ENCODE results near the gene GP1BA.

GP1BA gene

DNA sequence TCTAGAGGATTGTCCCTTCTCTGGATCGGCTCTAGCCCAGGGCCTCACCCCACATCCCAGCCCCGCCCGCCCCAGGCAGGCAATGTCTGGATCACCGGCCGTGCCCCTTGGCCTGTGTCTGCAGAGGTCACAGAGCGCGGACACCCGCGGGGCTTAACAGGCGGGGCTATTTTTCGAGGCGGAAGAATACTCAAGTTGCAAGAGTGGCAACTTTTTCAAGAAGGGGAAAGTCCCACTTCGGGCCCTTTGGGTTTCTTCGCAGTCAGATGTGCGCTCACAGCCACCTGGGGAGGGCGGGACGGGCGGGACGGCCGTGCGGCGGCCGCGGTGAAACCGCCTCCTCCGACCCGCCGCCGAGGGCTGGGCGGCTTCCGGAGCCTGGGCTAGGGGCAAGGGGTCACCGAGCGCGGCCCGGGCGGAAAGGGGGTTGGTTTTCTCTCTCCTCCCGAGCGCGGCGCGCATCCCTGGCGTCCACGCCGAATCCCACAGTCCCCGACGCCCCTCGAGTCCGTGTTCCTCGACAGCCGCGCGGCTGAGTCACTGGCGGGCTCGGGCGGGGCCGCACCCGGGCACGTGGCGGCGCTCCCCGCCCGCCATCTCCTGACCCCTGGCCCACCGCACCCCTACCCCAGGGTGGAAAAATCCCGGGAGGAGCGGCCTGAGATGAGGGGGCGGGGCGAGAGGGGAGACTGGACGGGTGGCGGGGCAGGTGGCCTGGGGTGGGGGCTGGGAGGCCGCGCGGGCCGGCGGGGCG is 17.4 kb downstream of the GP1BA start:
- peak overlapping the region; percentile 98 for H3K4me3 ChIP-seq (ENCODE audit: low read depth, low read length)

DNA sequence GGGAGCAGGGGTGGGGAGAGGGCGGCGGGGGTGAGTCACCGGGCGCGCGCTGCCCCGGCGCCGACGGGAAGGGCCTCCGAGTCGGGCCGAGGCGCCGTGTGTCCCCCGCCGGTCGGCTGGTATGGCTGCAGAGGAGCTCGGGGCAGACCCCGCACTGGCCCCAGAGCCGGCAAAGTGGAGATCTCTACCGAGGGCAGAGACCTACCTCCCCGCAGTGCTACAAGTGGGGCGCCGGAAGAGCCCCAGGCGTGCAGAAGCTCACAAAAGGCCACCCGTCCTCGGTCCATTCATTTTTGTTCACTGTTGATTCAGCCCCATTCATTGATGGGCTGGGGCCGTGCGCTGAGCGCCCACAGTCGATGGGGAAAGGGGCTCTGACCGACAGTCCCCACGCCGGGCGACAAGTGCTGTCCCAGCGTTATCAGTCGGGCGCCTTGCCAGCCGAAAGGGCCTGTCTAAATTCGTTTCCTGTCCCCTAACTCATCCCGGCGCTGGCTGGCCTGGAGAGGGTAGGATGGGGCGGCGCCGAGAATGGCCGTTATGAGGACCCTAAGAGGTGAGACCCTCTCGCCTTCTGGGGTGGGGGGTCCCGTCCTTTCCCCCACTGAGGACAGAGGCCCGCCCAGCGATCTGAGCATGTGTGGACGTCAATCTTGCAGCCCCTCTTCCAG is 18.1 kb downstream of the GP1BA start:
- H3K4me3 ChIP-seq (ENCODE audit: low read depth, low read length): peak overlapping the region; percentile 67

DNA sequence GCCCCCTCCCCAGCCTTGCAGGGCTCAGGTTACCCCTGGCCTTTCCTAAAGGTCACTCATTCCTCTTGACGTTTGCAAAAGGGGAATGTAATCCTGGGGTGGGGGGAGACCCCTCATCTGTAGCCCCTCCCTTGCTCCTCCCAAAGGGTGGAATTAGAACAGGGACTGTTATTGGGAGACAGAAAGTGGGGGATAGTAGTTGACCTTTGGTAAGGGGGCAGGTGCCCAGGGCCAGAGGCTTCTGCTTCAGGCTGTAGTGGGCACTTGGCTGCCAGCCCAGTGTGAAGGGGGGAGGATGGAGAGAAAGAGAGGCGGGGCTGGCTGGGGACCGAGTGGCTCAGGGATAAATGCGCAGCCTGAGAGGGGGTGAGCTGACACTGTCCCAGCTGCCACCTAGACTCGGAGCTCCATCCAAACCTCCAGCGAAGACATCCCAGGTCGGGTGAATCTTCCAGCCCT is 18.7 kb downstream of the GP1BA start, which contains the start of gene ENO3:
TSS of gene ENO3 (plus strand) at position 374 of the 459 bp plus-strand sequence. CDS start 711 bp downstream, outside the sequence.
- peak within 1 kb of the TSS; percentile 67 for H3K4me3 ChIP-seq (ENCODE audit: low read depth, low read length)

DNA sequence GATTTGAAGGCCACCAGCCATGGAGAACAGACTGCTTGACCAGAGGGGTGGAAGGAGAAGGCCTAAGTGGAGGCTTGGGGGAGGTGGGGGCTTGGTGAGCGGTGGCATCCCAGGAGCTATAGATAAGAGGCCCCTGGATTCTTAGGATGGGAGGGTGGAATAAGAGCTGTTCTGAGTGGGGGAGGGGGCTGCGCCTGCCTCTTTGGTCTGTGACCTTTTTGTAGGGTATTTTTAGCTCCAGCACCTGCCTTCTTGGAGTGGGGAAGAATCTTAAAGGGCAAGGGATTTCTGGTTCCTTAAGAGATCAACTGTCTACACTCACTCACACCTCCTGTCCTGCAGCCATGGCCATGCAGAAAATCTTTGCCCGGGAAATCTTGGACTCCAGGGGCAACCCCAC is 19.4 kb downstream of the GP1BA start:
- H3K4me3 ChIP-seq (ENCODE audit: low read depth, low read length): no peak overlapping the region

DNA sequence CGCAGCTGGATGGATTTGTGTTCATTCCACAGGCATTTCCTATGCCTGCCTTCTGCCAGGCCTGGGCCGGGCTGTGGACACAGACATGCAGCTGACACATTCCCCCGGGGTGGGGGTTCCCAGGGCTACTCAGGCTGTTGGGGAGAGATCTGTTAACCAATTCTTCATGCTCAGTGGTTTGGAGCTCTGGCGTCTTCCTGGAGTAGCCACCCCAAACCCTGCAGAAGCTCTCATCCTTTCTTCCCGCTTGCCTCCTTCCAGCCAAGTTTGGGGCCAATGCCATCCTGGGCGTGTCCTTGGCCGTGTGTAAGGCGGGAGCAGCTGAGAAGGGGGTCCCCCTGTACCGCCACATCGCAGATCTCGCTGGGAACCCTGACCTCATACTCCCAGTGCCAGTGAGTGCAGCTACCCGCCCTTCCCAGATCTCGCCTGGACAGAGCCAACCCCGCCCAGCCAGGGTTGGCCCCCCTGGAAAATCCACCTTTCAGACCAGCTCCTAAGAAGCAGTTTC is 21.4 kb downstream of the GP1BA start:
- H3K4me3 ChIP-seq (ENCODE audit: low read depth, low read length): no peak overlapping the region

DNA sequence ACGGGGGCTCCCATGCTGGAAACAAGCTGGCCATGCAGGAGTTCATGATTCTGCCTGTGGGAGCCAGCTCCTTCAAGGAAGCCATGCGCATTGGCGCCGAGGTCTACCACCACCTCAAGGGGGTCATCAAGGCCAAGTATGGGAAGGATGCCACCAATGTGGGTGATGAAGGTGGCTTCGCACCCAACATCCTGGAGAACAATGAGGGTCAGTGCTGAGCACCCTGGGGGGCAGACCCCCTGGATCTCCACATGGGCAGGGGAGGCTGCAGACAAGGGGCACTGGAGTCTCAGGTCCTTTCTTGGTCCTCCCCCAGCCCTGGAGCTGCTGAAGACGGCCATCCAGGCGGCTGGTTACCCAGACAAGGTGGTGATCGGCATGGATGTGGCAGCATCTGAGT is 23.0 kb downstream of the GP1BA start:
- no peak overlapping the region for H3K4me3 ChIP-seq (ENCODE audit: low read depth, low read length)

DNA sequence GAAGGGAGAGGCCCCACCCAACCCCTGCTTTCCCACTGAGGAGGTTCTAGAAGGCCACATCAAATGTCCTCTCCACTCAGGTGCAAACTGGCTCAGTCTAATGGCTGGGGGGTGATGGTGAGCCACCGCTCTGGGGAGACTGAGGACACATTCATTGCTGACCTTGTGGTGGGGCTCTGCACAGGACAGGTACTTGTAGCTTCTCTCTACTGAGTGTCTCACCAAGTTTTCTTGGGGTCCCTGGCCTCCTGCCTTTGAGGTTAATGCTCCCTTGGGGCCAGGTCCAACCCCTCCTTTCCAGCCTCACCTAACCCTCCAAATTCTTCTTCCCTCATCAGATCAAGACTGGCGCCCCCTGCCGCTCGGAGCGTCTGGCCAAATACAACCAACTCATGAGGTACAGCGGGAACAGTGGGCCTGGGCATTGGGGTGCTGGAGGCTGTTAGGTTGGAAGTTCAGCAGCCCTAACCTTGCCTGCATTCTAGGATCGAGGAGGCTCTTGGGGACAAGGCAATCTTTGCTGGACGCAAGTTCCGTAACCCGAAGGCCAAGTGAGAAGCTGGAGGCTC is 24.5 kb downstream of the GP1BA start:
- H3K4me3 ChIP-seq (ENCODE audit: low read depth, low read length): no peak overlapping the region

DNA sequence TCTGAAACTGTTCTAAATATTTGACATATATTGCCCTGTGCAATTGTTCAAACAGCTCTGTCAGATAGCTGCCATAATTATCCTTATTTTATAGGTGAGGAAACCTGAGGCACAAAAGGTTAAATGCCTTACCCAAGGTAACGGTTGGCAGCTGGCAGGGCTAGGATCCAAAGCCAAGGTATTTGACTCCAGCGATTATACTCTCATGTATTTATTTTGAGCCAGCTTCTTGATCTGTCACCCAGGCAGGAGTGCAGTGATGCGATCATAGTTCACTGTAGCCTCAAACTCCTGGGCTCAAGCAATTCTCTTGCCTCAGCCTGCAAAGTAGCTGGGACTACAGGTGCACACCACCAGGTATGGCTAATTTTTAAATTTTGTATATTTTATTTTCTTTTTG is 26.0 kb downstream of the GP1BA start:
- H3K4me3 ChIP-seq (ENCODE audit: low read depth, low read length): no peak overlapping the region

DNA sequence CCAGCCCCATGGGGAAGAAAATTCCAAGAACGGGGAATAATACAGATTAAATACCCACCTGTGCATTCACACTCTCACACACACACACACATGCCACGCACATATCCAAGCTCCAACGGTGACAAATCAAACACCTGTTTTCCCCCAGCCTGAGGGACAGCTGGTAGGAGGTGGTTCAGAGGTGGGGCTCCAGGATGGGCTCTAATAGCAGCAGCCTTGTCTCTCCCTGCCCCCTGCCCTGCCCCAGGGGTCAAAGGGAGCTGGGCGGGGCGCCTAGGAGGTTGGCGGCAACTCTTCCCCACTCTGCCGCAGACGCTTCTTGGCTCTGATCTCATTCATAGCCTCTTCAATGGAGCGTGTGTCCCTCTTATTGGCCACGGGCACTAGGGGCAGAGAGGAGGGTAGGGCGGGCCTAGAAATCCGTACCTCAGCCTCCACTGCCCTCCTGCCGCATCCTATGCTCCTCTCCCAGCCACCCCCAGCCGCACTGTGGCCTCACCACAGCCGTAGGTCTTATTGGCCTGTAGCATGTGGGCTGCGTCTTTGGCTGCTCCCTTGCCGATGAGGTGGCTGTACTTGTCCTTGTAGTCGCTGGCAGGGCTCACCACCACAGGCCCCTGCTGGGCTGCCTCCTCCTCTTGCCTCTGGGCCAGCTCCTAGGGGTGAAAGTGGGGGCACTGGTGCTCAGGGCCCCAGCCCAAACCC is 27.3 kb downstream of the GP1BA start:
- no peak overlapping the region for H3K4me3 ChIP-seq (ENCODE audit: low read depth, low read length)

DNA sequence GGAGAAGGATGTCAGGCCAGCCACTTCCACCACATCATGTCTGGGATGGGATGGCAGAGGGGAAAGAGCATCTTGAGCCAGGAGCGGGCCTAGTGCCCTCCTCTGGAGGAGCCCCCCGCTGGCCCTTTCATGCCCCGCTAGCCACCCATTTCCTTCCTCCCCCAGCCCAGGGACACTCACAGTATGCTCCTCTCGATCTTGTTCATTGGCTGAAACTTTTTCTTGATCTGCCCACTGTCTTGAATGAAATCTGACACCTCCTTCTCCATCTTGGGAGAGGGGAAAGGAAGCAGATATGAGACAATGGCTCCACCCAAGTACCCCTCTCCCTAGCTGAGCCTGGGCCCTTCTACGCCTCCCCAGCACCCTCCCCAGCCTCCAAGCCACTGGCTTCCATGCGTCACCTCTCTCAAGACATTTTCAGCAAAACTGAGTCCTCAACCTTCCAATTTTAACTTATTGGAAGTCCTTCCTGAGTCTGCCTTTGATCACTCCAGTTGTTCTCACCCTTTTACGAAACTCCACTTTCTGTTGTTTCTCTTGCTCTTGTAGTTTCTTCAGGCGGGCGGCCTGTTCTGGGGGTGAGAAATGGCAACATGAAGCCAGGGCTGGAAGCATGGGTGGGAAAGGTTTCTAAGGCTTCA is 28.3 kb downstream of the GP1BA start:
- no peak overlapping the region for H3K4me3 ChIP-seq (ENCODE audit: low read depth, low read length)

DNA sequence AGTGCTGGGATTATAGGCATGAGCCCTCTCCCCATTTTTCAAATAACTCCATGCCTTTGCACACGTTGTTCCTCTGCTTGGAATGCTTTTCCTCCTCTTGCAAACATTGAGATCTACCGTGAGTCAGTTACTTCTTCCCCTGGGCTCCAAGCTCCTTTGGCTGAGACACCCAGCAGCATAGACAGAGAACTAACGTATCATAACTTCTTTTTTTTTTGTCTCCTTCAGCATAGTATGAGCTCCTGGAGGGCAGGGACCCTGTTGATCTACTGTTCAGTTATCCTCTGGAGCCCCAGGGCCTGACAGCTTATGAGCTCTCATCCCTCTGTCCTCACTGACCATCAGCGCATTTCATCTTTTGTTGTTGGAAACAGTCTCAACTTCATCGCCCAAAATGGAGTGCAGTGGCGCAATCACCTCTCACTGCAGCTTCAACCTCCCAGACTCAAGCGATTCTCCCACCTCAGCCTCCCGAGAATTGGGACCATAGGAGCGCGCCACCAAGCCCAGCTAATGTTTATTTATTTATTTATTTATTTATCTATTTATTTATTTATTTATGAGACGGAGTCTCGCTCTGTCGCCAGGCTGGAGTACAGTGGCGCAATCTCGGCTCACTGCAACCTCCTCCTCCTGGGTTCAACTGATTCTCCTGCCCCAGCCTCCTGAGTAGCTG is 33.4 kb downstream of the GP1BA start:
- no peak overlapping the region for H3K4me3 ChIP-seq (ENCODE audit: low read depth, low read length)

DNA sequence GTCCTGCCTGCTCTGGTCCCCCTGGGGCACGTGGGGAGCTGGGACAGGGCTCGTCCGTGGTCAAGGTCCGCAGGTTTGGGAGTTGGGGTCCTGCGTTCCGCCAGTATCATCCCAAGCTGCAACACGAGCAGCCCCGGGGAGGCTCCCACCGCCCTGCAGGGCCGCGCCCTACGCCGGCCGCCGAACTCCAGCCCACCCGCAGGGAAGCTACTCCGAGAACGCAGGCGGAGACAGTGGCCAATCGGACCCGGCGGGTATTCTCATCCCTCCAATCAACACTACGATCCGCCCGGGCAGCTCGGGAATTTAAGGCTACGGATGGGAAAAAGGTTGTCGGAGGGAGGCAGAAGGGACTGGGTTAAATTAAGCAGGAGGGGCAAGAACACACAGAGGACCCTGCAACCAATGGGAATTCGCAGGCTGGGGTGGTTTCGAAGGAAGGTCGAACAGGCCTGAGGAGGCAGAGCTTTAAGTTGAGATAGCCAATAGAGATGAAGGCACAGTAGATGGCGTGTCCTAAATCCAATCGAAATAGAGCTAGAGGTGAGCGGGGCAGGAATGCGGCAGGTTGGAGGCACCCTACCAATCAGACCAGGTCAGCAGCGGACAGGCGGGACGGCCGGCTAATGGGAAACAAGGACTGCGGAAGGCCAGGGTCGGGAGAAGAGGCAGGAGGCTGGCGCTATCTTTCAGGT is 34.9 kb downstream of the GP1BA start:
- H3K4me3 ChIP-seq (ENCODE audit: low read depth, low read length): peak overlapping the region; percentile 79

DNA sequence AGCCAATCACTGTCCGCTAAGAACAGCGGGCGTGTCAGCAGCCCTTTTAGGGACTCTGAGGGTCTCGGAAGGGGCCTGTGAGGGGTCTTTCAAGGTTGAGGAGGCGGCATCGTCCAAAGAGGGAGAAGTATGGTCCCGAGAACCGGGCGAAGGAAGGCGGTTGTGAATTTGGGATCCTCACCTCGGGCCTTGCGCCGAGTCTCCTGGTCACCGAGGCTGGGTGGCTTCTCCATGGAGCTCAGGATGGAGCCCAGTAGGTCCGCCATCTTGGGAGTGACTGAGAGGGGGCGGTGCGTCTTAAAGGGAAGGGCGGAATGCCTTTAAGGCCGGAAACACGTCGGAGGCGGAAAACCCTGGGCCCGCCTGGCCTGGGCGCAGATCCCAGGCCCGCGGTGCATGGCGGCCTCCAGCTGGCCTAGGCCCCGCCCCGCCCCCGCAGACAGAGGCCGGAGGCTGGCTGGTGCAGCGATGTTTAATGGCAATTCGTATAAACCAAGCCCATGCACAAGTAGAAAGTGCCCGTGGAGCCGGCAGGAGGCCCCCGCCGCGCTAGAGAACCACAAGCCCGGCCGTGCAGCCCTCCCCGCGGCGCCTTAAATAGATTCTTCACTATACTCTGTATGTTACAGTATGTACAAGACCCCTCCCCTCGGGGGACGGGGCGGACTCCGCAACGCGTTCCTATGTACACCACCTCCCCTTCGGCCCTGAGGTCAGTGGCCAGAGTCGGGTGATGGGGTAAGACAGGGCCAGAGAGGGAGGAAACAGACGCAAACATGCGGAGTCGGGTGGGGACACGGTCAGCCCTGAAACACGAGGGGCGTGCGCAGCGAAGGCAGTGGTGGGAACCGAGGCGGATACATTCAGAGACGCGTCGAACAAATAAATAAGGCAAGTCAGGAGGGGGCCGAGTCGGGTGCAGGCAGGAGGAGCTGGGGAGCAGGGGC is 35.7 kb downstream of the GP1BA start, which contains the start of gene SPAG7:
TSS of gene SPAG7 (minus strand) at position 279 of the 947 bp plus-strand sequence. CDS start at position 266, 13 bp downstream.
- H3K4me3 ChIP-seq (ENCODE audit: low read depth, low read length): peak within 1 kb of the TSS; percentile 79

DNA sequence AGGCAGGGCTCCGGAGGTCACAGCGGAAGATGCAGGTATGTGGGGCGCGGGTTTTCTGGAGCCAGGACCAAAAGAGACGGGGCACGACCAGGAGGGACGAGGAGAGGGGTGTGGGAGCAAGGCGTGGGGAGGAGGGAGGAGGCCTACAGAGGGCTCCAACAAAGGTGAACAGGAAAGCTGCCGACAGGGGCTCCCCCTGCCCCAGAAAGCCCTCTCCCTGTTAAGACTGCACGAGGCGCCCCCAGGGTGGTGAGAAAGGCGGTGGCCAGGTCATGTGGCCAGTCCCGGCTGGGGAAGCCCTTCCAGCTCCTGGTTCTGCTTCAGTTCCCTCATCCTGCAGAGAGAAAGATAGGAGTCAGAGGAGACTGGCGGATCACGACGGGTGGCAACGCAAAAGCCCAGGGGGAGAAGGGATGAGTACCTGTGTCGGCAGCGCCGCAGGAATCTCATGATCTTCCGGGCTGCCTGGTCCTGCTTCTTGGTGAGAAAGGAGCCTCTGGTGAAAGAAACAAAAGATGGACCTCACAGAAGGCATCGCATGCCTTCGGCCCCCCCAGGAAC is 36.5 kb downstream of the GP1BA start:
- H3K4me3 ChIP-seq (ENCODE audit: low read depth, low read length): peak overlapping the region; percentile 79

DNA sequence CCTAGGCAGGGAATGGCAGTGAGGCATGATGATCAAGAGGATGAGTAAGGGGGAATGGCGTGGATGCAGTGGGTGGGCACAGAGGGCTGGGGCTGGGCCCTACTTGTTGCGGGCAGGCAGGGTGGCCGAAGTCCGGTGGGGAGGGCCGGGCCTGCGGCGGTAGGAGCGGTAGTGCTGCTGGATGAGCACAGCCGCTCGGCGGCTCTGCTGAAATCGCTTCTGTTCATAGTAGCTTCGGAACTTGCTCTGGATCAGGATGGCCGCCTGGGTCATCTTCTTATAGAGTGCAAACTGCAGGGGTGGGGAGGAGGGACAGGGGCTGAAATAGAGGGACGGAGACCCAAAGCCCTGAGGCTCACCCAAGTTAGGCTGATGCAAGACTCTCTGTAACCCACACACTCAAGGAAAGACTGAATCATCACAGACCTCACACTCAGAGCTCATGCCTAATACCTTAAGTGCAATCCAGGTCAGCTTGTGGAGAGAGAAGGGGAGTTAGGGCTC is 37.0 kb downstream of the GP1BA start:
- peak overlapping the region; percentile 79 for H3K4me3 ChIP-seq (ENCODE audit: low read depth, low read length)

DNA sequence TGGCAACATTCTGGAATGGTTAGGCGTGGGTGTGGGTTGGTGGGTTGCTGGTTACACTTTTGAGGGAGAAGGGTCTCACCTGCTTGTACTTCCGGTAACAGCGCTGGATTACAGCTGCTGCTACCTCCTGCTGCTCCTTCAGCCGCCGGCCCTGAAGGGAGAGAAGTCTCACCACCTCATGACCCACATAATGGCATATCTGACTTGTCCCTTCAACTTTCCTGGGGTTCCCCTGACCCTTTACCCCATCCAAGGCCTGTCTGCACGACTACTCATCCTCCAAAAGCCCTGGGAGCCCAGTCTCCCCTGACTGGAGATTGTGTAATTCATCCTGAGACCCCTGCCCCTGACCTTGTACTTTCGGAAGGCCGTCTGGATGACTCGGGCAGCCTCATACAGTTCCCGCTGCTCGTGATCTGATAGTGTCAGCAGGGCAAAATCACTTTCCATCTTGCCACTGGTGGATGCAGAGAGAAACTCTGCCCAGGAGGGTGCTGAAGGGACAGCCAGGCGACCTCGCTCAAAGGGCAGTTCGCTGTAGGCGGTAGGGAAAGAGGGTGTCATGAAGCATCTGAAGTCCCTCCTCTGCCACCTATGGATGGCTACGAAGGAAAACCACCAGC is 37.6 kb downstream of the GP1BA start:
- no peak overlapping the region for H3K4me3 ChIP-seq (ENCODE audit: low read depth, low read length)

DNA sequence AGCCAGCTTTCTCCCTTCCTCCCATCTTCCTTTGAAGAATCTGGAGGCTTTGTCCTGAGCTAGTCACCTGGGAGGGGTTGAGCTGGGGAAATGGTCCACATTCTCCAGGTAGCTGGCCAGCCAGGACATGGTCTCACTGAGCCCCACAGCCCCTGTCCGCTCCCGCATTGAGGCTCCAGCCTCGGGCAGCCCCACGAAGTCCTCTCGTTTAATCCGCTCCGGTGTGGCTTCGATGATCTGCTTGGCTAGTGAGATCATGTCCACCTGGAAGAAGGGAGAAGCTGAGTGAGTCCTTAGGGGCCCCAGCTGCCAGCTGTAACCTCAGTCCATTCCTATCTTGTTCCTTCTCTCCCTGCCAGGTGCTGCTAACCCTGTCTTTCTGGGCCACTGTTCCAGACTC is 38.2 kb downstream of the GP1BA start:
- no peak overlapping the region for H3K4me3 ChIP-seq (ENCODE audit: low read depth, low read length)

Measured in iPS-11a (cell line).